GM18867 (cell line): Measurements from ENCODE around the gene HHEX.
A peak's percentile ranks its signal among the peaks of the same experiment; 100 is the strongest.

Experiments used
- ATAC-seq: cut with Tn5 transposase; IDR thresholded peaks from one replicate; pipeline ENCODE4 v1.9.1; 2021; ENCODE audit warnings: mild to moderate bottlenecking, moderate library complexity; ENCODE audit not compliant: unreplicated experiment

The HHEX gene

GRCh38 chr10:92692697-92693533 lies 3.2 kb downstream of the HHEX start:
- no peak for ATAC-seq

- ATAC-seq, result no peak
These were observed 3.8 kb downstream of the HHEX start for GRCh38 chr10:92693534-92693893.

DNA sequence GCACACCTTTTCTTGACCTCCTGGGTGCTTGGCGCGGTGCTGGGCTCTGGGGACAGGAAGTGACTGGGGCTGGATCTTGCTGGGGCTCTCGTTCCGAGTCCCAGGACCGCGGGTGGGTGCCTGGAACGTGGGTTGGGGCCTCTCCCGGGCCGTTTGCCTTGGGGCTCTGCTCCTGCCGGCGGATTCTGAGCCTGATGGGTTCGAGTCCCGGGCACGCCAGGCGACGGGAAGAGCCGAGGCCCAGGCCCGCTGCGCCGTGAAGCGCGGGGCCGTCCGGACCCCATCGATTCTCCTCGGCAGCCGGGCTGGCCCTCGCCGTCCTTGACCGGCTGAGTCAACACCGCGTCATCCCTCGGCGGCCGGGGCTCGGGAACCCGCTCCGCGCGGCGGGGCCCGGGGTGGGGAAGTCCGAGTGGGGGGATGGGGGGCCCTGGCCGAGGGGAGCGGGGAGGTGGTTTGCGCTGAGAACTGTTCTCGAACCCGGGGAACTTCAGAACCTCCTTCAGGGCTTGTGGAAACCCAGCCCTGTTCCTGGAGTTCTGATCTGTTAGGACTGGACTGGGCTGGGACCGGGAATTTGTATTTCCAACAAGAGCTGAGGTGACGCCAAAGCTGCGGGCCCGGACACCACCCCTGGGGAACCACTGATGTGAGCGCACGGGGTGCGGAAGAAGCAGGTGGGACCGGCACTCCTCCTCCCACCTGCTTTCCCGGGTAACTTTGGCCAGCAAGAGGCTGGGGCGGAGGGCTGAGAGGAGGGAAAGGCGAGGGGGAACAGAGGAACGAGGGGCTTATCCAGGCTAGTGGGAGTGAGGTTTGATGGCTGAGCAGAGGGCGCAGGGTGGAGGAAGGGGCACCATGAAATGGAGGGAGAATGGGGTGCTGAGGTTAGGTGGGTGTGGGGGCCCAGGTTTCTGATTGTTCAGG lies 6.2 kb downstream of the HHEX start:
- no peak for ATAC-seq

- ATAC-seq, result no peak
These were observed 7.0 kb downstream of the HHEX start for GRCh38 chr10:92696606-92697383.

- no peak for ATAC-seq
These were observed 8.1 kb downstream of the HHEX start for GRCh38 chr10:92697663-92698511.

GRCh38 chr10:92699193-92699517 lies 9.4 kb downstream of the HHEX start:
- ATAC-seq, result no peak

DNA sequence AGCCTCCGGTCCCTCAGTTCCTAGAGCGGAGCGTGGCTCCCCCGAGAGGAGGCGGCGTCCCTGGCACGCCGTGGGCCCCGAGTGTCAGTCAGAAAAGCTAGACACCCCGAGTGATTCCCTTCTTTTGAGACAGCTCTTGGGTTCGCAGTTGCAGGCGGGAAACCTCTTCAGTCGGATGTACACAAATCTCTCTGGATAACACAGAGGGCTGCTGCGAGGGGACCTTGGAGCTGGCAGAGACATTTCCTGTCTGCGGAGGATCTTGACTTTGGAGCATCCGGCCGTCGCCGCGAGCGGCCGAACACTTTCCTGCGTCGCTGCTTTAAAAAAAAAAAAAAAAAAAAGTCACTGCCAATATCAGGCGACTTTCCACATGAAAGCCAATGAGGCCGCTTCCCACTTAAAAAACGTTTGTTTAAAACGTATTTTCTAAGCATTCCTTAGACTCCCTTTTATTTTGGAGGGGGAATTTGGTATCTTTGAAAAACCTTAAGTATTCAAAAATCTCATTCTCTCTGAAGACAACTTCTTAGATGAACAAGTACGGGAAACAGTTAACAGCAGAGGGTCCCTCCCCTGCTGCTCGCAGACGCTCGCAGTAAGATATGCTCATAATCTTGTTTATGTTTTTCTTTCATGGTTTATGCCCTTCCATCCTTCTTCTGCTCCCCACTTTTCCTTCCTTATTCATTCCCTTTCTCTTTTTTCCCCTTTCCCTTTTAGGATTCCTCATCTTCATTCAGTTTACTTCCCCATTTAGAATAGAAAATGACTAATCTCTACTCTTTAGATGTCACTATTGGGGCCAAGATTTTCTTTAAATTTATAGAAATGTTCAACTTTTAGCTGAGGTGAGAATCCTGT lies 10.0 kb downstream of the HHEX start:
- ATAC-seq, result no peak

DNA sequence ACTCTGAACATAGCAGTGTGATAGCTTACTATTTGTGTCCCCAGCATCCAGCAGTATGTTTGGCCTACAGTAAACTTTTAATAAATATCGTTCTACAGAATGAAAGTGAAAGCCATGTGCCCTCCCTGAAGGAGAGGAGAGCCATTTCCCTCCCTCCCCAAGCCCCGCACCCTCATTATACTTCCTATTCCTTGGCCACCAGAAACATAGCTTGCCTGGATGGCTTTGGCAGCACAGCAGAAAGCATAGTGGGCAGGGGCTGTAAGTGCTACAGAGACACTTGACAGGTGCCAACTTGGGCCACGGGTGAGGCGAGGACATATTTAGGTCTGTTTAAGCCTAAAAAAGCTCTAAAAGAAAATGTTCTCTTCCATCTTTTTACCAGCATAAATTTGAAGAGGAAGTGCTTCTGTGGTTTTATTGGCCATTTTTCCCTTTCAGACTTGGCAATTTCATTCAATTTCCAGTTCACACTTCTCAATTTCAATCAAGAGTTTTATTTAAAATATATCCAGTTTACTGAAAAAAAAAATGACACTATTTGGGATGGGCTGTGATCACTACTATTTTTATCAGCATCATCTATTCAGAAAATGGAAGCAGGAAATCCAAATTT lies 12.7 kb downstream of the HHEX start:
- no peak for ATAC-seq

DNA sequence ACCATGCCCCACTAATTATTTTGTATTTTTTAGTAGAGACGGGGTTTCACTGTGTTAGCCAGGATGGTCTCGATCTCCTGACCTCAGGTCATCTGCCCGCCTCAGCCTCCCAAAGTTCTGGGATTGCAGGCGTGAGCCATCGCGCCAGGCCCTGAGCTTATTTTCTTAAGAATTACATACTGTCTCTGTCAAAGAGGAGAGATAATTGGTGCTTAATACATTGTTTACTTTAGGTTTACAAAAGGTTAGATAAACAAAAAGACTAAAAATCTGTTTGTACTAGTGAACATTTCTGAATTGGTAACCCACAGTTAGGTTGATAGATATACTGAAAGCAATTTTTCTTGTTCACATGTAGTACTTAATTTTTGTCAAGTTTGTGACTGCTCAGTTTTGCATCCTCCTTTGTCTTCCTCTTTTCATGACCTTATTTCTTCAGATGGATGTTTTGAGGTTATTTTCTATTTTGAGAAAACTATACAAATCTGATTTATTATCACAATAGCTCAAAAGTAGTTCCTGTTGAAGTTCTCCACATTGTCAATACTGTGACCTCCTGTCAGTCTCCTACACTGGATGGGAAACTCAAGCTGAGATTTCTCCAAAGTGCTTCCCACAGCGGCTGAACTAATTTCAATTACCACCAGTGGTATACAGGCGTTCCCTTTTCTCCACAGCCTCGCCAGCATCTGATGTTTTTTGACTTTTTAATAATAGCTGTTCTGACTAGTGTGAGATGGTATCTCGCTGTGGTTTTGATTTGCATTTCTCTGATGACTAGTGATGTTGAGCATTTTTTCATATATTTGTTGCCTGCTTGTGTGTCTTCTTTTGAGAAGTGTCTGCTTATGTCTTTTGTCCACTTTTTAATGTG lies 22.5 kb downstream of the HHEX start:
- ATAC-seq, result peak; percentile 47

GRCh38 chr10:92714152-92714845 lies 24.5 kb downstream of the HHEX start:
- ATAC-seq, result no peak

DNA sequence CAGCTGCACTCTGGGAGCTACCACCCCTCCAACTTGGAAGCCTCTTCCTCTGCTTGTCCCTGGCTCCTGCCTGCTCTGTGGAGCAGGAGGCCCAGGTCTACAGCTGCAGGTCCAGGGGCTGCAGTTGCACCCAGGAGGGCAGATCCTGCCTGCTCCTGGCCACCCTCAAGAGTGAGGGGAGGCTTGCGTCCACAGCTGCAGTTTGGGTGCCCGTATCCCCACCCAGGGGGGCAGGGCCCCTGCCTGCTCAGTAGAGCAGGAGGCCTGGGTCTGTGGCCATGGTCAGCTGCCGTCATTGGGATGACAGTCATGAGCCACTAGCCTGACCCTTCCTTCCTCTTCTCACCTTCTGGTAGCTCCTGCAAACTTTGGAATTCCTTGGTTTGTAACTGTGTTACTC lies 25.1 kb downstream of the HHEX start:
- ATAC-seq, result no peak

DNA sequence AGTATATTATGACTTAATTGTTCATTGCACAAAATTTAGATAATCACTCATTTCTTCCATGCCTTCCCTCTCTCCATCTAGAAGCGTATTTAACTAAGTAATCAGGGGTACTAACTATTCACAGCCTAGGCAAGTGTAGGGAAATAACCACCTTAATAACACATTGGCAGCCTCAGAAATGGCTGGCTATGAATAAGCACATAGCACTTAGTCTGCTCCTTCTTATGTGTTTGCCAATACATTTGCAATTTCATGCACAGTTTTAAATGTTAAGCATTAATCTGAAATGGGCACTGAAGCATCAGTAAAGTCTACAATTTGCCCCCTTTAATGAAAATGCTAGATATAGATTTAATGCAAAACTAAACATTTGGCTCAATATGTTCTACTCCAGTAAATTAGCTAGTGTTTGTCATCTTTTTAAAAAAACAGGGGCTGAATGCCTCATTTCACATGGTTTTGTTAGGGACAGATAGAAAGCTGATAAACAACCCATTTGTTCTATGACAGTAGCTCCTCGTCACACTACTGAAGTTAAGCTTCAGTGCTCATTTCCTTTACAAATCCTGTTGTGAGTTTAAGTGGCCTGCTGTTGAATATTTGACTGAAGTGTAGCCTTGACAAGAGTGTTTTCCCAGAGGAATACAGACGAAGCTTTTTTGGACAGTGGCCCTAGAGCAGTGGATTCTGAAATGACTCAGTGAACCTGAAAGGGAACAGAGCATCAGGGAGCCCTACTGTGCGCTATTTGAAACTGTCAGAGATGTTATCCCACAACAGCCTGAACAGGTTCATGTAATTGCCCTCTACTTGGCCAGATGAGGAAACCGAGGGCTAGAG lies 30.5 kb downstream of the HHEX start:
- no peak for ATAC-seq

- ATAC-seq, result no peak
These were observed 31.0 kb downstream of the HHEX start for GRCh38 chr10:92720831-92721165.

- no peak for ATAC-seq
These were observed 32.6 kb downstream of the HHEX start for GRCh38 chr10:92722349-92722748.

- no peak for ATAC-seq
These were observed 37.4 kb downstream of the HHEX start for GRCh38 chr10:92727141-92727540.

DNA sequence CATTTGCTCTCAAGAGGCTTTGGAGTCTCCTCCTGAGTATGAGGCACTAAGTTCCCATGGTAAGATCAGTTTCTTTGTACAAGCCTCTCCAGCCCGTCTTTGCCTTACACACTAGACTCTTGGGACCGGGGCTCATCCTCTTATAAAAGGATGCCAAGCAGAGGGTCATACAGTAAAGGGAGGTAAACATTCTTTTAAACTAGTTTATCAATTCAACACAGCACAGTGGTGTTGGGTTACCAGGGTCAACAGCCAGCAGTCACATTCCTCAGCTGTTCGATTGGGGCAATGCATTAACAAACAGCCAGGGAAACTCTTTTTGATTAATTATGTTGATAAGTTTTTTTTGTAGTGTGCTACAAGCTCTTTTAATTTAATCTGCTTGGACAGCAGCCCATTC lies 37.8 kb downstream of the HHEX start:
- ATAC-seq, result no peak

DNA sequence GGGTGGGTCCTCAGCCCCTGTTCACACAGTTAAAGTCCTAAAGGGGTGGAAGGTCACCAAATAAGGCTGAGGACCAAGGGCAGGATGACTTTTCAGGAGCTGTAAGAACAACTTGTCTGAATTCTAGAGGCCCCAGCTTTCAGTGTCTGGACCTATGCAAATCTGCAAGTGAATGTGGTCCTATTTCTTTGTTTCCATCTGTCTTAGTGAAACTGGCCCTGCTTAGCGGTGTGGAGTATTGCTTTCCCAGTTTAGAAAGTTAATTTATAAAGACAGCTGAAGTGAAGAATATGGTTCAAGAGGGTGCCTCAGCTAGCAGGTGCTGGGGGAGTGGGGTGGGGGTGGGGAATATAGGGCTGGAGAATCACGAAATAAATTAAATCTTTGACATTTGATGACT lies 40.1 kb downstream of the HHEX start:
- ATAC-seq, result peak; percentile 95
